GM21825 (cell line): ENCODE measurements around the gene PTPRK.

Source experiments
- ATAC-seq: cut with Tn5 transposase; IDR thresholded peaks from one replicate; pipeline ENCODE4 v1.9.1; 2021; ENCODE audit warnings: mild to moderate bottlenecking, moderate library complexity; ENCODE audit not compliant: unreplicated experiment

The PTPRK gene

GRCh38 chr6:128252341-128253176, 267.8 kb downstream of the PTPRK start:
- ATAC-seq: no peak

- no peak for ATAC-seq
Observed at GRCh38 chr6:128251445-128252340, 268.7 kb downstream of the PTPRK start.

DNA sequence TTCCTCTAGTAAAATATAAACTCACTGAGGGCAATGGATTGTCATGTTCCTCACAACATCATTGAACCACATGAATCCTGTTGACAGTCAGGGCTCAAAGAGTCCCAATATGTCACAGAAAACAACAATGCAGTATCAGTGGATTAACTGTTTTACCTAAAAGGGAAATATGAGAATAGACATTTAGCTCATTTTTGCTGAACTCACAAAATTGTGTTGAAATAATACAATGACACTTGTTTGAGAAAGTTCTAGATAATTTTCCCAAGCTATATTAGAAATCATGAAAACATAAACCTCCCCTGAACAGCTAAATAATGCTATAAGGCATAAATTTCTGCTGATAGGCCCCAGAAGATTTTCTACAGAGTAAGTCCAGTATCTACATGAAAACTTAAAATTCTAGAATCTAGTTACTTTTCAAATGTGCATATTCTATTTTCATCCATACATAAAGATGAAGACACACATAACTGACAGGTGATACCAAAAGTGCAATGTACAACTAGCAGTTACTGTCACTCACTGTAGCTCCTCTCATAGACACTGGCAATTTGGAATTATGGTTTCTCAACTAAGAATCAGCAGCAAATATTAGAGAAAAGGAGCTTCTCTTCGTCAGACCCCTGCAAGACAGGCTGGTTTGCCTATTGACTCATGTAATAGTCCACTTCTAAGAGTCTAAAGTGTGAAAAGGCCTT, 269.9 kb downstream of the PTPRK start:
- ATAC-seq: no peak

DNA sequence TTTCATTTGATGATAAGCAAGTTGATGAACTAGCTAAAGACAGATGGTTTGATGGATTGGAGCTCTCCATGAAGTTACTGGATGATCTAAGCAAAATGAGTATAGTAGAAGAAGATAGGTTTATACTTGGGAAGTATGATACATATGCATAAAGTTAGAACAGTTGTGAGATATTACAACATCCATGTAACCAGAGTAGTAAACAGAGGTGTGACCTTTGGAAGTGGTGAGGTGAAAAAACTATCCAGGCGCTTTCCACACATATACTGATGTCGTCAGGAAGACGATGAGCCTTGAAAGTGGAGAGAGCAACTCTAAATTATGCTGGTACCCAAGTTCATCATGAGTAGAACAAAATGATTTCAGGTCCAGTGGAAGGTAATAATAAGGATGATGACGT, 271.0 kb downstream of the PTPRK start:
- no peak for ATAC-seq

- ATAC-seq: no peak
Observed at GRCh38 chr6:128246472-128247260, 273.7 kb downstream of the PTPRK start.

DNA sequence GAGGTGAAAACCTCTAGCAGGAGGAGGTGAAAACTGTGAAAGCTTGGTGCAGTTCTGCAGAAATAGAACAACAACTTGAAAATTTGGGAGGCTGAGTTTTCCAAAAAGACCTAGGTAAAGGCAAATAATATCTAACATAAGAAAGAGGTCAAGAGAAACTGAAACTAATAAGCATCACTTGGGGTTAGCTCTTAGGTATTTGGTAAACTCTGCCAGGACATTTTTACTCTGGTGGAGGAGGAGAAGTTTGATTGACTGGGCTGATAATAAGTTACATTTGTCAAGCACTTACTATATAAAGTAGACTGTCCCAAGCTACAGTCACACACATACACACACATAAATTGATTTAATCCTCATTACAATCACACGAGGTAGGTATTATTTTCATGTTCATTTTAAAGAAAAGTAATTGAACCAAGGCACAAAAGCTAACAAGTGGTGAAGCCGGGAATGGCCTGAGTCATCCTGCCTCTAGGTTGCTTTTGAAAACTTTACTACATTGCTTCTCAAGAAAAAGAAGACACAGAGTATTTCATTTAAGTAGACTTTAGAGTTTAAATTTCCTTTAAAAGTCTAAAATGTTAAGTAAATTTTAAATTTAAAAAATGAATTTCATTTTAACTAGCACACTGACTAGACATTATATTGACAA, 275.5 kb downstream of the PTPRK start:
- no peak for ATAC-seq

GRCh38 chr6:128242765-128243403, 277.5 kb downstream of the PTPRK start:
- ATAC-seq: no peak

DNA sequence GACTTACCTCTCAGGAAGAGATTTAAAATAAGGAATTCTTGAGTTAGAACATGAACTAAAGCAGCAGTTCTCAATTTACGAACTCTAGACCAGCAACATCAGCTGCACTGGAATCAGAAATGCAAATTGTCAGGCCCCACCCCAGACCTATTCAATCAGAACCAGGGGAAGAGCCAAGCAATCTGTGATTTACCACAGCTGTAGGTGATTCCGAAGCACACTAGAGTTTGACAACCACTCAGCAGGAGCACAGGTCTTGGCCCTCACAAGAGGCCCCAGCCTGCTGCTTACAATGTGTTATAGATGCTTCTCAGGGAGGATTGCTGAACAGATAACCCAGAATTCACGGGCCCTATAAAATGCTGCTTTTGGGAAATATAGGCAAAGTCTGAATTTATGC, 279.2 kb downstream of the PTPRK start:
- ATAC-seq: peak; percentile 46

DNA sequence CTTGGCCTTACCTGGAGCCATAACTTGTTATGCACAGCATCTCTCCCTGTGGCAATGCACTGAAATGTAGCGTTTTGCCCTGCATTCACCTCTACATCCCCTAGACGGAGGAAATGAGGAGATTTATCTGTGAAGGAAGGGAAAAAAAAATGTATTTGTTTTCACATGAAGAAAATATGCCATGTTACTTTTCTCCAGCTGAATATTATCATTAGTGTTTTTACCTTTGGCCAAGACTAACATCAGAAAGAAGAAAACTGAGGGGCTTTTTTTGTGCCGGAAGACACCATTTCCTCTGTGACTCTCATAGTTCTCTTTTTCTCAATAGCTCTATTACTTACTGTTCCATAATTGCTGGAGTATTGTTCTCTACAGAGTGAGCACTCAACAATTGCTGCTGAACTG, 280.4 kb downstream of the PTPRK start:
- peak; percentile 75 for ATAC-seq

GRCh38 chr6:128239146-128239545, 281.3 kb downstream of the PTPRK start:
- no peak for ATAC-seq

- ATAC-seq: no peak
Observed at GRCh38 chr6:128238225-128238624, 282.2 kb downstream of the PTPRK start.

- no peak for ATAC-seq
Observed at GRCh38 chr6:128235556-128235955, 284.8 kb downstream of the PTPRK start.

DNA sequence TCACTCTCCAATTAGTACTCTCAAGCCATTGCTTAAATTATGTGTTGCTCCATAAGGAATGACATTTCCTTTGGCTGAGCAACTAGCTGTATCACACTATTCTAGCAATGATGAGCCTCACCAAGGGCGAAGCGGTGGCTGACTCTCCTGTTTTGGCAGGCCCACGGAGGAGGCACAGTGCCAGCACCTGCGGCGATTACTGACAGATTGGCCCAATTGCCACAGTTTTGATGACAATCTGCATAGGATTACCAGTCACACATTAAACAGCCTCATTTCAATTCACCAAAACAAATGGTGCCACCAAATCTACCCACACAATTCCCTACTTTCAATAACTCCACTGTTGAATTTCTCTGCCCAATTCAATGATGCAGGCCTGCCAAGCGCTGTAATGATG, 286.9 kb downstream of the PTPRK start:
- no peak for ATAC-seq

GRCh38 chr6:128230267-128230989, 290.0 kb downstream of the PTPRK start:
- ATAC-seq: no peak

GRCh38 chr6:128225612-128226011, 294.8 kb downstream of the PTPRK start:
- no peak for ATAC-seq

GRCh38 chr6:128216917-128217316, 303.5 kb downstream of the PTPRK start:
- ATAC-seq: no peak

- no peak for ATAC-seq
Observed at GRCh38 chr6:128209771-128210170, 310.6 kb downstream of the PTPRK start.

GRCh38 chr6:128208851-128209580, 311.4 kb downstream of the PTPRK start:
- ATAC-seq: no peak
